Lower leg skin (tissue), 3 donors: Measurements from ENCODE around the gene PREB.
"Not testable (repeated sequence)": the region's sequence is repeated elsewhere in the genome, so short reads cannot be mapped to it uniquely, and the experiment has no call there.

ENCODE experiments used
- POLR2A ChIP-seq, 2 donors: fragments of 450-650 bp; IDR thresholded peaks; one replicate each; pipeline ENCODE4 v1.6.1; 2016 to 2017; ENCODE audit warnings: antibody characterized with exemption in 2 of 2, mild to moderate bottlenecking in 1 of 2, moderate library complexity in 1 of 2
- TF ChIP-seq, protein P1 (sequence below), 3 donors: fragments of 450-650 bp; IDR thresholded peaks; one replicate each; pipeline ENCODE4 v1.5.1; 2016; ENCODE audit warnings: antibody characterized with exemption in 3 of 3, mild to moderate bottlenecking in 3 of 3, moderate library complexity in 2 of 3

DNA sequence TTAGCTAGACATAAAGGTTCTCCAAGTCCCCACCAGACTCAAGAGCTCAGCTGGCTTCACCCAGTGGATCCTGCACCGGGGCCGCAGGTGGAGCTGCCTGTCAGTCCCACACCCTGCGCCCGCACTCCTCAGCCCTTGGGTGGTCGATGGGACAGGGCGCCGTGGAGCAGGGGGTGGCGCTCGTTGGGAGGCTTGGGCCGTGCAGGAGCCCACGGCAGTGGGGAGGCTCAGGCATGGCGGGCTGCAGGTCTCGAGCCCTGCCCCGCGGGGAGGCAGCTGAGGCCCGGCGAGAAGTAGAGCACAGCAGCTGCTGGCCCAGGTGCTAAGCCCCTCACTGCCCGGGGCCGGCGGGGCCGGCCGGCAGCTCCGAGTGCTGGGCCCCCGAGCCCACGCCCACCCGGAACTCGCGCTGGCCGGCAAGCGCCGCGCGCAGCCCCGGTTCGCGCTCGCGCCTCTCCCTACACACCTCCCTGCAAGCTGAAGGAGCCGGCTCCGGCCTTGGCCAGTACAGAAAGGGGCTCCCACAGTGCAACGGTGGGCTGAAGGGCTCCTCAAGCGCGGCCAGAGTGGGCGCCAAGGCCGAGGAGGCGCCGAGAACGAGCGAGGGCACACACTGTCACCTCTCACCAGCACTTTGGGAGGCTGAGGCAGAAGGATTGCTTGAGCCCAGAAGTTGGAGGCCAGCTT lies 22.9 kb downstream of the PREB start:
- TF ChIP-seq, protein P1, sequence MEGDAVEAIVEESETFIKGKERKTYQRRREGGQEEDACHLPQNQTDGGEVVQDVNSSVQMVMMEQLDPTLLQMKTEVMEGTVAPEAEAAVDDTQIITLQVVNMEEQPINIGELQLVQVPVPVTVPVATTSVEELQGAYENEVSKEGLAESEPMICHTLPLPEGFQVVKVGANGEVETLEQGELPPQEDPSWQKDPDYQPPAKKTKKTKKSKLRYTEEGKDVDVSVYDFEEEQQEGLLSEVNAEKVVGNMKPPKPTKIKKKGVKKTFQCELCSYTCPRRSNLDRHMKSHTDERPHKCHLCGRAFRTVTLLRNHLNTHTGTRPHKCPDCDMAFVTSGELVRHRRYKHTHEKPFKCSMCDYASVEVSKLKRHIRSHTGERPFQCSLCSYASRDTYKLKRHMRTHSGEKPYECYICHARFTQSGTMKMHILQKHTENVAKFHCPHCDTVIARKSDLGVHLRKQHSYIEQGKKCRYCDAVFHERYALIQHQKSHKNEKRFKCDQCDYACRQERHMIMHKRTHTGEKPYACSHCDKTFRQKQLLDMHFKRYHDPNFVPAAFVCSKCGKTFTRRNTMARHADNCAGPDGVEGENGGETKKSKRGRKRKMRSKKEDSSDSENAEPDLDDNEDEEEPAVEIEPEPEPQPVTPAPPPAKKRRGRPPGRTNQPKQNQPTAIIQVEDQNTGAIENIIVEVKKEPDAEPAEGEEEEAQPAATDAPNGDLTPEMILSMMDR (IDR thresholded peaks at IDR 0.05), result not testable (repeated sequence)
- not testable (repeated sequence) for TF ChIP-seq POLR2A (IDR thresholded peaks at IDR 0.05)
